NCI-H1694 treated with DMSO at 0.1 percent for 48 hours (cell line): ENCODE data around the gene NBPF26.
"Not testable (repeated sequence)": the region's sequence is repeated elsewhere in the genome, so short reads cannot be mapped to it uniquely, and the experiment has no call there.

Experiments used
- DNase-seq: peaks from one replicate; lab custom pipeline; 2025; lab: John Stamatoyannopoulos, UW

NBPF26 gene

DNA sequence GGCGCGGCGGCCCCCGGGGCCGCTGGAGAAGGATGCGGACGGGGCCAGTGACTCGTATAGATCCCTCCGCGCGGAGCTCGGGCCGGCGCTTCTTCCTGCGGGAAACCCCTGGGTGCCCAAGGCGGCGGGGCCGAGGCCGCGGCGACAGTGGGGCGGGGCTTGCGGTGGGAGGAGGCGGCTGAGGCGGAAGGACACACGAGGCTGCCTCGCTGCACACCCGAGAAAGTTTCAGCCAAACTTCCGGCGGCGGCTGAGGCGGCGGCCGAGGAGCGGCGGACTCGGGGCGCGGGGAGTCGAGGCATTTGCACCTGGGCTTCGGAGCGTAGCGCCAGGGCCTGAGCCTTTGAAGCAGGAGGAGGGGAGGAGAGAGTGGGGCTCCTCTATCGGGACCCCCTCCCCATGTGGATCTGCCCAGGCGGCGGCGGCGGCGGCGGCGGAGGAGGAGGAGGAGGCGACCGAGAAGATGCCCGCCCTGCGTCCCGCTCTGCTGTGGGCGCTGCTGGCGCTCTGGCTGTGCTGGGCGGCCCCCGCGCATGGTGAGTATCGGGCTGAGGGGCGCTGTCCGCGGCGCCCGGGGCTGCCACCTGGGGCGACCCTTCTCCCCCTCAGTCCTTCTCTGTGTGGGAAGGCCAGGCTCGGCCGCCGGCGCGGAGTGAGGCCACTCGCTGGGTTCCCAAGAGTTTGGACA, at the start of gene NBPF26:
NBPF26 (plus strand) TSS at position 231 of the 688 bp plus-strand sequence.
- not testable (repeated sequence) for DNase-seq

DNA sequence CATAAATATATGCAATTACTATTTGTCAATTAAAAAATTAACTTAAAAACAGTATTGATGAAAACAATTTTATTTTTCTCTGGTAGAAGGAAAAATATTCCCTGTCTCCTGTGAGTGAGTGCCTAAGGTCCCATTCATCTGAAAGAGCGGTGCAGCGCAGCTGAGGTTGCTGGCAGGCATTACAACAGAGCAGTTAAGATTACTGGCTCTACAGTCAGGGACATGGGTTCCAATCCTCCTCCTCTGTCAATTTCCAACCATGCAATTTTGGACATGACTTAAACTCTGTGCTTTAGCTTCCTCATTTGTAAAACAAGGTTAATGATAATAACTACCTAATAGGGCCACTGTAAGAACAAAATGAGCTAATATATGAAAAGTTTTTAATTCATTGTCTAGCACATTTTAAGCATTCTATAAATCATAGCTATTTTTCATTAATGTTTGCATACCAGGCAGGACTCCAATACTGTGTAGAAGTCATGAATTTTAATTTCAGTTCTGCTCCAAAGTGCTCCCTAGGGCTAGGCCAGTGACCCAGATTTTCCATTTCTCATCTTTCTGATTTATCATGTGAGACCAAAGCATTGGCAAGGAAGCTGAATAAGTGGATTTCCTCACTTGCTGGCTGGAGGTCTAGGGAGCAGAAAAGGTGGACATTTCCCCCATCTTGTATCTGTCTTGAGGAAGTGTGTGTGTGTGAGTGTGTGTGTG, 43.5 kb upstream of the NBPF26 start:
- DNase-seq = not testable (repeated sequence)

GRCh38 chr1:120680938-120681337, 42.8 kb upstream of the NBPF26 start:
- not testable (repeated sequence) for DNase-seq

DNA sequence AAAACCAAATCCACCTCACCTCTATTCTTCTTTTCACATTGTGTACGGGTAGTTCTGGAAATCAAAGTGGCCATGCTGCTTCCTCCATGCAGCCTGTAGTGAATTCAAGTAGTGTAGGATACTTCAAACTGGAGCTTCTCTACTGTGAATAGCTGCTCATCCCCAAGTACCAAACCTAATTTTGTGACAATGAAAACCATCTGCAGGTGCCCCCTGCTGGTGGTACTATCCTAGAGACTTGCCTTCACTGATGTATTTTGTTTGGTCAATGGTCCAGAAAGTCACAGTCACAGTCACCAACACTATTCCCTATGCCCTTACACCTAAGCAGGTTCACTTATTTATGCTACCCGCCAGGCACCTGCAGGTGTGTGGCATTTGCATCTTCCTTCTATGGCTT, 39.3 kb upstream of the NBPF26 start:
- not testable (repeated sequence) for DNase-seq

DNA sequence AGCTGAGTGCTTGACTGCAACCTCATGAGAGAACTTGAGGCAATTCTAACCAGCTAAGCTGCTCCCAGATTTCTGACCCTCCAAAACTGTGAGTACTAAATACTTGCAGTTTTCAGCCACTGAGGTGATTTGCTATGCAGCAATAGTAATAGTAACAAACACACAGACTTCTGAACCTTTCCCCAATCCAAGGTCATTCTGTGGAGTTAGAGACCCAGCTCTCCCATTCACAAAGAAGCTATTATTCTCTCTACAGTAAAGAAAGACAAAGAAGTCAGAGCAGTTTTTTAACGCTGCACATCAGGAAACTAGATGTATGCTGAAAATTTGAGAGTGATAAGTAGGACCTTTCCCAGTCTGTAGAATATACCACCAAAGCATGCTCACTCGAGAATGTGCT, 38.1 kb upstream of the NBPF26 start:
- not testable (repeated sequence) for DNase-seq

DNA sequence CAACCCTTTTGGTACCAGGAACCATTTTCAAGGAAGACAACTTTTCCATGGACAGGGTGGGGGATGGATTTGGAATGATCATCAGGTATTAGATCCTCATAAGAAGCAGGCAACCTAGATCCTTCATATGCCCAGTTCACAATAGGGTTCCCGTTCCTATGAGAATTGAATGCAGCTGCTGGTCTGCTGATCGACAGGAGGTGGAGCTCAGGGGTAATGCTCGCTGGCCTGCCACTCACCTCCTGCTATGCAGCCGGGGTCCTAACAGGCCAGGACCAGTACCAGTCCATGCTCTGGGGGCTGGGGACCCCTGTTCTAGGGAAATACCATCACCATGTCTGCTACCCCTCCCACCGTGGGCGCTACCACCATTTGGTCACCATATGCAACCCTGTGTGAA, 36.5 kb upstream of the NBPF26 start:
- not testable (repeated sequence) for DNase-seq

GRCh38 chr1:120700807-120701562, 22.8 kb upstream of the NBPF26 start:
- DNase-seq = not testable (repeated sequence)

- not testable (repeated sequence) for DNase-seq
Measured at GRCh38 chr1:120723358-120723714, 409 bp upstream of the NBPF26 start.

- not testable (repeated sequence) for DNase-seq
Measured at GRCh38 chr1:120724507-120724906, 762 bp downstream of the NBPF26 start.

- DNase-seq = not testable (repeated sequence)
Measured at GRCh38 chr1:120728811-120729210, 5.1 kb downstream of the NBPF26 start.

DNA sequence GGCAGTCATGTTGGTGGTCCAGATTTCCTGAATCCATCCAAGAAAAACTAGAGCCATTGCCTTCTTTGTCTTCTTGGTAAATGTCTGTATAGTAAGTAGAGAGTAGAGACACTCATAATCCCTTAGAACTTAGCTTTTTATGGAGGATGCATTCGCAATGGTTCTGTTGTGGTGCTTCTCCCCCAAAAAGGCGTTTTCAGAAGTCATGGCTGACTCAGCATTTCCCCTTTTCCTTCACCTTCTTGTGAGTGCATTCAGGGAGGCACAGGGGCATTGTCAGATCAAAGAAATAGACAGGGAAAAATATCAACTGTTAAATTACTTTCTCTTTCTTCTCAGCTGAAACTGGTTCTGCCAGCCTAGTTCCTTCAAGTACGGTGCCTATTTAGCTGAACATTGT, 45.3 kb downstream of the NBPF26 start:
- not testable (repeated sequence) for DNase-seq

- not testable (repeated sequence) for DNase-seq
Measured at GRCh38 chr1:120805452-120805851, 81.7 kb downstream of the NBPF26 start.

GRCh38 chr1:120811822-120812221, 88.1 kb downstream of the NBPF26 start:
- not testable (repeated sequence) for DNase-seq

DNA sequence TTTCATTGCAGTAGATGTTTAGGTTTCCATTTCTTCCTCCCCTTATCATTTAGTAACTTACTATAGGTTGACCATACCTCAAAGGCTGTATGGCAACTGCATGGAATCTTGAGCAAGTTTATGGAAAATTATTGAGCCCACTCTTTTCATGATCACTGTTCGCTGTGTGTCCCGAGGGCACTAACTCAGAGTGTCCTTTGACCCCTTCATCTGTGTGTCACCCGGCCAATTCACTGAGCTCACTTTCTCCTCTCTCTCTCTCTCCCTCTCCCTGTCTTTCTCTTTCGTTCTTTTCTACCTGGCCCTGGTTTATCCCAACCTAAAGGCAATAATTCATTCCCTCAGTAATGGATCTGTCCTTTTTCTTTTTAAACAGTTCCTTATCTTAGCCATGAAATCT, 101.3 kb downstream of the NBPF26 start:
- not testable (repeated sequence) for DNase-seq

GRCh38 chr1:120826623-120827022, 102.9 kb downstream of the NBPF26 start:
- not testable (repeated sequence) for DNase-seq

GRCh38 chr1:120844186-120844944, 120.6 kb downstream of the NBPF26 start:
- DNase-seq = peak; percentile 1

- DNase-seq = not testable (repeated sequence)
Measured at GRCh38 chr1:120844945-120845330, 121.2 kb downstream of the NBPF26 start.

DNA sequence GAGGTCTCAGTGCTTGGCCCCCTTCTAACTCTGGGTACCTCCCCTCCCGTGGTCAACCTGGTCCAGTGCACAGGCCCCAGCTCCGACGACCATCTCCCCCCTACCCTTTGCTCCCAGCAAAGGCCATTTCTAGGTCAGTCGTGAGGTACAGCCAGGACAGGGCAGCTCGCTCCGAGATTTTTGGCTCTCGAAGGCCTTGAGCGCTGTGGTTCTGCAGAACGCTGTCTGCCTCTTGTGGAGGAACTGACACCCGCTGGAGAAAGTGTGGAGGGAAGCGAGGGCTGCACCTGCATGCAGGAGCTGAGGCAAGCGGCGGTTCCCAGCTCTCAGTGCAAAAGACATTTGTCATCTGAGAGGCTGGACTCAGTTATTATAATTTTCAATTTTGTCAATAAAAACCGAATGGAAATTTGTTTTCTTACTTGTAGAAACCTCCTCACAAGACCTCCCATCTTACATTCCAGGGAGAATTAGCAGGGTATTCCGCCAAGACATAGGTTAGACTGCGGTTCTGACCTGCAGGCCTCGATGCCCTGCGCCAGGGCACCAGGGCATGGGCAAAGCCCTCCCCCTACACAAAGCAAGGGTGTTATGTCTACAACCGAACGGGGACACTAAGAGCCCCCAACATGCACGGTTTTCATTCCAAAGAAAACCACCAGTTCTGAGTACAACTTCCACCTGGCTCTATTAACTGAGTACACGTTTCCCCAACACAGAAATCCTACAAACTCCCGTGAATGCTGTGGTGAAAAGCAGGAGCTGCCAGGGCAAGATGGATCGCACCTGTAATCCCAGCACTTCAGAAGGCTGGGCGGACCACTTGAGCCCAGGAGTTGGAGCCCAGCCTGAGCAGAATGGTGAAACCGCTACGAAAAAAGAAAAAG, 125.9 kb downstream of the NBPF26 start:
- DNase-seq = not testable (repeated sequence)

GRCh38 chr1:120850287-120850536, 126.5 kb downstream of the NBPF26 start:
- DNase-seq = not testable (repeated sequence)

- DNase-seq = peak; percentile 14
Measured at GRCh38 chr1:120850537-120851421, 127.0 kb downstream of the NBPF26 start.
